D721Med (cell line): ENCODE data around the gene SIGLEC11.
"Not testable (repeated sequence)": the region's sequence is repeated elsewhere in the genome, so short reads cannot be mapped to it uniquely, and the experiment has no call there.

Experiments used
- DNase-seq: peaks from one replicate; pipeline ENCODE4 v3.0.0; 2011; ENCODE audit warnings: low spot score; ENCODE audit not compliant: insufficient read length
- FAIRE-seq: peaks from 2 replicates; lab custom pipeline; 2011; peaks lifted over from hg19 to GRCh38; lab: Jason Lieb, UNC
- TF ChIP-seq, protein P1 (sequence below): IDR thresholded peaks from 2 replicates; pipeline ENCODE4 v1.5.1; 2012; ENCODE audit warnings: mild to moderate bottlenecking, control low read depth; ENCODE audit not compliant: insufficient read depth; ENCODE audit errors: missing control alignments

The SIGLEC11 gene

DNA sequence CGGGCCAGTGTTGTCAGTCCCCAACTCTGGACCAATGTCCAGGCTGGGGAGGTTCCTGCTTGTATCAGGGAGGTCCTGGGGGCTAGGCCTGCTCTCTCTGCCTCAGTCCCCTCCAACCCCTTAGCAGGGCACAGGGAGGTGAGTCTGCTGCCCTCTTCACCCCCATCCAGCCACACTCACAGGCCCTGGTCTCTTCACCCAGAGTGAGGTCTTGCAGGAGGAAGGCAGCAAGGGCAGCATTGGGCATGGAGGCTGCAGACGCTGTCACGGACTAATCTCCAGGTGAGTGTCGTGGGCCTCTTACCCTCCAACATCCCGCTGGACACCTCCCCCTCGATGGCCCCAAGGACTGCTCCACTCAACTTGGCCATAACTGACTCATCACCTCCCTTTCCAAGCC lies 11.9 kb upstream of the SIGLEC11 start:
- TF ChIP-seq, protein P1, sequence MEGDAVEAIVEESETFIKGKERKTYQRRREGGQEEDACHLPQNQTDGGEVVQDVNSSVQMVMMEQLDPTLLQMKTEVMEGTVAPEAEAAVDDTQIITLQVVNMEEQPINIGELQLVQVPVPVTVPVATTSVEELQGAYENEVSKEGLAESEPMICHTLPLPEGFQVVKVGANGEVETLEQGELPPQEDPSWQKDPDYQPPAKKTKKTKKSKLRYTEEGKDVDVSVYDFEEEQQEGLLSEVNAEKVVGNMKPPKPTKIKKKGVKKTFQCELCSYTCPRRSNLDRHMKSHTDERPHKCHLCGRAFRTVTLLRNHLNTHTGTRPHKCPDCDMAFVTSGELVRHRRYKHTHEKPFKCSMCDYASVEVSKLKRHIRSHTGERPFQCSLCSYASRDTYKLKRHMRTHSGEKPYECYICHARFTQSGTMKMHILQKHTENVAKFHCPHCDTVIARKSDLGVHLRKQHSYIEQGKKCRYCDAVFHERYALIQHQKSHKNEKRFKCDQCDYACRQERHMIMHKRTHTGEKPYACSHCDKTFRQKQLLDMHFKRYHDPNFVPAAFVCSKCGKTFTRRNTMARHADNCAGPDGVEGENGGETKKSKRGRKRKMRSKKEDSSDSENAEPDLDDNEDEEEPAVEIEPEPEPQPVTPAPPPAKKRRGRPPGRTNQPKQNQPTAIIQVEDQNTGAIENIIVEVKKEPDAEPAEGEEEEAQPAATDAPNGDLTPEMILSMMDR = no peak
- DNase-seq = no peak
- no peak for FAIRE-seq

DNA sequence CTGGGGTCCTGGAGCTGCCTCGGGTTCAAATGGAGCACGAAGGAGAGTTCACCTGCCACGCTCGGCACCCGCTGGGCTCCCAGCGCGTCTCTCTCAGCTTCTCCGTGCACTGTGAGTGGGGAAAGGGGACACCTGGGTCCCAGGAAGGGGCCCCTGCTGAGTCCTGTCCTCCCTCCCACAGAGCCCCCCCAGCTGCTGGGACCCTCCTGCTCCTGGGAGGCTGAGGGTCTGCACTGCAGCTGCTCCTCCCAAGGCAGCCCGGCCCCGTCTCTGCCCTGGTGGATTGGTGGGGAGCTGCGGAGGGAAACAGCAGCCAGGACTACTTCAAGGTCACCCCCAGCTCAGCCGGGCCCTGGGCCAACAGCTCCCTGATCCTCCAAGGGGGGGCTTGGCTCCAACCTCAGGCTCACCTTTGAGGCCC lies 11.0 kb upstream of the SIGLEC11 start:
- no peak for DNase-seq
- TF ChIP-seq, protein P1 = no peak
- no peak for FAIRE-seq

DNA sequence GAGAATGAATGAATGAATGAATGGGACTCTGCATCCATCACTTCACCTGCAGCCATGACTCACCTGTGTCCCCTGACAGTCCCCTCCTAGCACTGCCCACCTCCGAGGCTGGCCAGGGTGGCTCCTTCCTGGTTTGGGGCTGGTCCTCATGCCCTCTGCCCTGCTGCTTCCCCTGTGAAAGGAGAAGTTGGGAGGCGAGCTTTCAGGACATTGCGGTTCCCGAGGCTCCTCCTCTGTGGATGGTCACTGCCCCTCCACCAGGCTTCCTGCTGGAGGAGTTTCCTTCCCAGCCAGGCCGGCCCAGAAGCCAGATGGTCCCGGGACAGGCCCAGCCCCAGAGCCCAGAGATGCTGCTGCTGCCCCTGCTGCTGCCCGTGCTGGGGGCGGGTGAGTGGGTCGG lies 8.4 kb upstream of the SIGLEC11 start:
- not testable (repeated sequence) for DNase-seq, FAIRE-seq

DNA sequence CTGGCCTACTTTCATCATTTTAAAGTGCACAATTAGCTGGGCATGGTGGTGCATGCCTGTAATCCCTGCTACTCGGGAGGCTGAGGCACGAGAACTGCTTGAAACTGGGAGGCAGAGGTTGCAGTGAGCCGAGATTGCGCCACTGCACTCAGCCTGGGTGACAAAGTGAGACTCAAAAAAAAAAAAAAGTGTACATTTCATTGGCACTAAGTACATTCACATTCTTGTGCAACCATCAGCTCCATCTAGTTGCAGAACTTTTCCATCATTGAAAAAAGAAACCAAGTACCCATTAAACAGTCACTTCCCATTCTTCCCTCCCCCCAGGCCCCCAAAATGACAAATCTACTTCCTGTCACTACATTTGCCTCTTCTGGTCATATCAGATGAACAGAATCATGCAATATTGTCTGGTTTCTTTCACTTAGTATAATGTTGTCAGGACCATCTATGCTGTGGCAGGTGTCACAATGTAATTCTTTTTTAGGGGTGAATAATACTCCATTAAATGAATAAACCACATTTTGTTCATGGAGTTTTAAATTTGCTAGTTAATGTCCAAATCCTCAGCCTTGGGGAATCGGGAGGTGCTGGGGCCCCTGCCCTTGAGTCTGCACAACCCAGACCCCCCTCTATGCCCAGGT lies 7.4 kb upstream of the SIGLEC11 start:
- FAIRE-seq (no peak), DNase-seq (no peak)
- TF ChIP-seq, protein P1 = no peak

DNA sequence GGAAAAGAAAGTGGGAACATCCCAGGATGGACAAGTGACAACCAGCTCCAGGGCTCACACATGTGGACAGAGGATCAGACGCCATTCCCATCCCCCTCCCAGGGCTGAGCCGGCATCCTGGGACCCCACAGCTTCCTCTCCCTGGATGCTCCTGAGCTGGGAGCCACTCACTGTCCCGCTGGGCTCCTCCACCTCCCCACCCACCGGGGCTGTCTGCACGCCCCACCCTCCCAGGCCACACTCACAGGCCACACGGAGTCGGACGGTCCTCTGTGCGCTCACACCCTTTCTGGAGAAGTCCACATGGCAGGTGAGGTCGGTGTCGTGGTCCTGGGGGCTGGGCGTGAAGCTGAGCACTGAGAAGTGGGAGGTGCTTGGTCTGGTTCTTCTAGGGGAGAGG lies 1.1 kb downstream of the SIGLEC11 start:
- FAIRE-seq = not testable (repeated sequence)

DNA sequence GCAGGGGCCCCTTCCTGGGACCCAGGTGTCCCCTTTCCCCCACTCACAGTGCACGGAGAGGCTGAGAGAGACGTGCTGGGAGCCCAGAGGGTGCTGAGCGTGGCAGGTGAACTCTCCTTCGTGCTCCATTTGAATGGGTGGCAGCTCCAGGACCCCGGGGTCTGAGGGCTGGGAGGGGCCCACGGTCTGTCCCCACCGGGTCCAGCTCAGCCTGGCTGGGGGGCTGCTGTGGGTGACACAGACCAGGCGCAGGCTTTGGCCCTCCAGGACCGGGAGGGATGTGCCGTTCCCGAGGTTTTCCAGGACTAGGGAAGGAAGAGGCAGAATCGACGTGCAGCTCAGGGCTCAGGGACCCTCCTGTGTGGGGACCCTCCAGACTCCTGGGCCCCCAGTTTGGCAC lies 2.4 kb downstream of the SIGLEC11 start:
- FAIRE-seq, DNase-seq: not testable (repeated sequence)

More for the DNA sequence above, 1.1 kb downstream of the SIGLEC11 start:
- DNase-seq = not testable (repeated sequence)

DNA sequence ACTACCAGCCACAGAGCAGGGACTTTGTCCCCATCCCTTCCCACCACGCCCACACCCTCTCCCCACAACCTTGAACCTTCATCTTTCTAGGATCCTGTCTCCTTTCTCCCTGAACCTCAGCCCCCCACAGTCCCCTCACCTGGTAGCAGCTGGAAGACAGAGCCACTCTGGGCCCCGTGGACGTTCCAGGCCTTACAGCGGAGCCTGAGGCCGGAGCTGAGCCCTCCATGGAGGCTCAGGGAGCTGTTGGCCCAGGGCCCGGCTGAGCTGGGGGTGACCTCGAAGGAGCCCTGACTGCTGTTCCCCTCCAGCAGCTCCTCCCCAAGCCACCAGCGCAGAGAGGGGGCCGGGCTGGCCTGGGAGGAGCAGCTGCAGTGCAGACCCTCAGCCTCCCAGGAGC lies 2.8 kb downstream of the SIGLEC11 start:
- FAIRE-seq, DNase-seq: not testable (repeated sequence)

DNA sequence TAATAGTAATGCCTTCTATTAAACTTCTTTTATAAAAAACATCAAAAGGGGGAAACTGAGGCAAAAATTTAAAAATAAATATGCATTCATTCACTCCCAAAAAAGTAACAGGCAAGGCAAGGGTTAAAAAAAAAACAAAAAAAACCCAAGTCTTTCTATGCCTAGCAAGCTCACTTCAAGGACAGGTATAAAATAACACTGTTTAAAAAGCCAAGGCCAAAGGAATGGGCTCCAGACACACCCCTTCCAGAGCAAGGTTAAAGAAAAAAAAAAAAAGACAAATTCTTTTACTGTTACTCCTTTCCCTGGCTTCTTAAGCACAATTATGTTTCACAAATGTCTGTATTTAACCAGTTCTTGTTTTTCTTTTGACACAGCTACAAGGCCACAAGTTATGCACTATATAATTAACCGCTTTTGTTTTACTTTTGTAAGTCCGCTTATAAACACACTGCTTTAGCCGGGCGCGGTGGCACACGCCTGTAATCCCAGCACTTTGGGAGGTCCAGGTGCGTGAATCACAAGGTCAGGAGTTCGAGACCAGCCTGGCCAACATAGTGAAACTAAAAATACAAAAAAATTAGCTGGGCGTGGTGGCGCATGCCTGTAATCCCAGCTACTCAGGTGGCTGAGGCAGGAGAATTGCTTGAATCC lies 3.6 kb downstream of the SIGLEC11 start:
- FAIRE-seq = no peak
- no peak for DNase-seq
- TF ChIP-seq, protein P1 = no peak

DNA sequence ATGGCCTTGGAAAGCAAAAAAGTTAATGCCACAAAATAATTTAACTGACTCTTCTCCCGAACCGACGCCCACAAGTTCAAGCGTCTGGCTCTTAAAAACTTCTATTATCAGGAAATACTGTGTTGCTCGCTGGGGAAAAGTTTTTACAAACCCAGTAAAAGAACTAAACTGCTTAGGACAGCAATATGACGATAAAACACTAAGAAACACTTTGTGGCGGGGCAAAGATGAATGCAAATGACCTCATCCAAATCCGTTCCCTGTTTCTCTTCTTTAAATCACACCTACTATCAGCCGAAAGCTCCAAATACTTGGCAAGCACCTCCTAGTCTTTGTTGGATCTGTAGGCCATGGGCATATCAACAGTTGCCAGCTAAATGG lies 4.9 kb downstream of the SIGLEC11 start:
- TF ChIP-seq, protein P1 = no peak
- no peak for FAIRE-seq
- no peak for DNase-seq
